GM06990 (cell line): ENCODE data around the gene NPTN.

Experiments used
- DNase-seq: peaks from one replicate; pipeline ENCODE4 v3.0.0-alpha.2; 2011; ENCODE audit not compliant: insufficient read length; ENCODE audit errors: extremely low read depth
- H3K27me3 ChIP-seq: replicated peaks from 2 replicates; pipeline ENCODE4 v1.6.0; 2011; ENCODE audit warnings: low read length; ENCODE audit not compliant: control insufficient read depth, insufficient read depth
- H3K36me3 ChIP-seq: 2 replicates; pipeline ENCODE4 v1.5.1; 2011; ENCODE audit warnings: low read length; ENCODE audit not compliant: control insufficient read depth, insufficient read depth
- H3K4me3 ChIP-seq: replicated peaks from 2 replicates; pipeline ENCODE4 v1.5.1; 2011; ENCODE audit warnings: low read depth, mild to moderate bottlenecking, control low read depth, low read length
- CTCF ChIP-seq: IDR thresholded peaks from 2 replicates; pipeline ENCODE4 v1.5.1; 2011; ENCODE audit warnings: low read length, control low read depth, mild to moderate bottlenecking, inconsistent platforms; ENCODE audit not compliant: insufficient read depth, poor library complexity, severe bottlenecking

The NPTN gene

DNA sequence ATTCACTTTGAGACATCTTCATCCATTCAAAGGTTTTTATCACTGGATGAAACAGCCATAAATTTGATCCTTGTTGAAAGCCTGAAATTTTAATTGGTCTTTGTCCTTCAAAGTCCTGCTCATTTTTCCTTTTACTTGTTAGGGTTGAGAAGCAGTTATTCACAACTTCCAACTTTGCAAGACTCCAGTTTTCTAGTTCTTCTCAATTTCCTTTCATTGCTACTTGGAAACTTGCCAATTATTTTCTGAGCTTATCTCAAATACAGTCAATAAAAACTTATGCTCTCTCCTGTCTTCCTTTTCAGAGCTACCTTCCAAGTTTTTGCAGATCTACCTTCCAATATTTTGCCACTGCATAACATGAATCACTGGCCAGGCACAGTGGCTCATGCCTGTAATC is 27.3 kb upstream of the NPTN start:
- DNase-seq: no peak
- TF ChIP-seq CTCF: no peak
- Histone ChIP-seq H3K27me3 (no peaks in the 10 kb centered on the region; the same call in 1 of the 2 replicates), H3K36me3 (no peaks in the 10 kb centered on the region), H3K4me3 (no peak overlapping the region)

GRCh38 chr15:73658645-73659044 is 25.5 kb upstream of the NPTN start:
- DNase-seq: no peak
- H3K27me3 ChIP-seq: no peaks in the 10 kb centered on the region; the same call in 1 of the 2 replicates
- no peaks in the 10 kb centered on the region for H3K36me3 ChIP-seq
- no peak overlapping the region for H3K4me3 ChIP-seq
- TF ChIP-seq CTCF: no peak

DNA sequence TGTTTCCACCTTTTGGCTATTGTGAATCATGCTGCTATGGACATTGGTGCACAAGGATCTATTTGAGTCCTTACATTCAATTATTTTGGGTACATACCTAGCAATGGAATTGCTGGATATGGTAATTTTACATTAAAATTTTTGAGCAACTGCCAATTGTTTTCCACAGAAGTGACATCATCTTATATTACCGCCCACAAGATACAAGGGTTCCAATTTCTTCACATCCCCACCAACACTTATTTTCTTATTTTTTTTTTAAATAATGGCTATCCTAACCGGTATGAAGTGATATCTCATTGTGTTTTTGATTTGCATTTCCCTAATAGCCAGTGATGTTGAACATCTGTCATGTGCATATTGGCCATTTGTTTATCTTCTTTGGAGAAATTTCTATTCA is 22.5 kb upstream of the NPTN start:
- no peak for TF ChIP-seq CTCF
- DNase-seq: no peak
- H3K4me3 ChIP-seq: no peak overlapping the region

GRCh38 chr15:73654659-73655058 is 21.5 kb upstream of the NPTN start:
- no peaks in the 10 kb centered on the region for H3K36me3 ChIP-seq
- H3K4me3 ChIP-seq: no peak overlapping the region
- TF ChIP-seq CTCF: no peak
- DNase-seq: no peak
- H3K27me3 ChIP-seq: no peaks in the 10 kb centered on the region; the same call in 1 of the 2 replicates

More for the DNA sequence above, 22.5 kb upstream of the NPTN start:
- H3K27me3 ChIP-seq: no peaks in the 10 kb centered on the region; the same call in 1 of the 2 replicates
- H3K36me3 ChIP-seq: no peaks in the 10 kb centered on the region

GRCh38 chr15:73650416-73651126 is 17.4 kb upstream of the NPTN start:
- no peak overlapping the region for H3K4me3 ChIP-seq
- no peak for DNase-seq
- no peak for TF ChIP-seq CTCF
- no peaks in the 10 kb centered on the region for H3K27me3 ChIP-seq
- no peaks in the 10 kb centered on the region for H3K36me3 ChIP-seq

GRCh38 chr15:73648014-73648295 is 14.8 kb upstream of the NPTN start:
- no peak overlapping the region for H3K4me3 ChIP-seq
- DNase-seq: no peak
- no peaks in the 10 kb centered on the region for H3K27me3 ChIP-seq
- H3K36me3 ChIP-seq: no peaks in the 10 kb centered on the region
- no peak for TF ChIP-seq CTCF
